HL-60/S4 treated with phorbol 12-myristate 13-acetate at 8.2 ng/mL for 4 days and 3 days (cell line): ENCODE measurements around the gene GRIN3B.

Experiments
- in situ Hi-C: fragments of 300-500 bp; cut with MboI; formaldehyde crosslinking; loops from 2 replicates; pipeline ENCODE4 v1.15.0; 2022; ENCODE audit warnings: low sequenced_read_pairs

The GRIN3B gene

DNA sequence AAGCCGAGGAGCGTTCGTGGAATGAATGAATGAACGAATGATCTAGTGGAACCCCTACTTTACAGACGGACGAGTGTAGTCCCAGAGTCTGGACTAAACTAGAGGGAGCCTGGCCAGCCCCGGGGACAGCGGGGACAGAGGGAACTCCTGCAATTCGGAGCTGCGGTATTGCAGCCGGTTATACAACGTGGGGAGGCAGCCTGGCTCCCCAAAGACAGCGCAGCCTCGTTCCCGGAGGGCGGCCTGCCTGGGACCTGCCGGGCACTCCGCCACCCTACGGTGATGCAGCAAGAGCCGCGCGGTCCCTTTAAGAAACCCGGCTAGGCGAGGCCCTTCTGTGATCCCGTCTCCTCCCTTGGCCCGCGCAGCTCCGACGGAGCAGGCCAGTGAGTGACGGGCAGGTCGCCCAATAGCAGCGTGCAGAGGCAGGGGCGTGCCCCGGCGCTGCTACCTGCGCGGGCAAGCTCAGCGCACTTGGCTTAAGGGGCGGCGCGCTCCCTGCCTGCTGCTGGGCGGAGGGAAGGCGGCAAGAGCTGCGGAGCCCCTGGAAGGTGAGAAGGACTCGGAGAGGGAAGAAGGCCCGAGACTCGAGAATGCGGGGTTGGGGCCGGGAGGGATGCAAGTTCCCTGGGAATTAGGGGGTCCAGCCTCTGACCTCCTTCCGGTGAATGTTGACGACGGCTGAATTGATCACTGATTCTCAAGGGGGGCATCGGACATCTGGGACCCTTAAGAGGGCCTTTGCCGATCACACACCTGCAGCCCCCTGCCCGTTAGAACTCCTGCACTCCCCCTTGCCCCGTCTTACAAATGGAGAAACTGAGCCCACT, 39.6 kb downstream of the GRIN3B start, which contains the start of gene ABCA7:
ABCA7 (plus strand) TSS at position 462 of the 830 bp plus-strand sequence. CDS start 1,255 bp downstream, outside the sequence.
- in situ Hi-C loops, result no loop called here

DNA sequence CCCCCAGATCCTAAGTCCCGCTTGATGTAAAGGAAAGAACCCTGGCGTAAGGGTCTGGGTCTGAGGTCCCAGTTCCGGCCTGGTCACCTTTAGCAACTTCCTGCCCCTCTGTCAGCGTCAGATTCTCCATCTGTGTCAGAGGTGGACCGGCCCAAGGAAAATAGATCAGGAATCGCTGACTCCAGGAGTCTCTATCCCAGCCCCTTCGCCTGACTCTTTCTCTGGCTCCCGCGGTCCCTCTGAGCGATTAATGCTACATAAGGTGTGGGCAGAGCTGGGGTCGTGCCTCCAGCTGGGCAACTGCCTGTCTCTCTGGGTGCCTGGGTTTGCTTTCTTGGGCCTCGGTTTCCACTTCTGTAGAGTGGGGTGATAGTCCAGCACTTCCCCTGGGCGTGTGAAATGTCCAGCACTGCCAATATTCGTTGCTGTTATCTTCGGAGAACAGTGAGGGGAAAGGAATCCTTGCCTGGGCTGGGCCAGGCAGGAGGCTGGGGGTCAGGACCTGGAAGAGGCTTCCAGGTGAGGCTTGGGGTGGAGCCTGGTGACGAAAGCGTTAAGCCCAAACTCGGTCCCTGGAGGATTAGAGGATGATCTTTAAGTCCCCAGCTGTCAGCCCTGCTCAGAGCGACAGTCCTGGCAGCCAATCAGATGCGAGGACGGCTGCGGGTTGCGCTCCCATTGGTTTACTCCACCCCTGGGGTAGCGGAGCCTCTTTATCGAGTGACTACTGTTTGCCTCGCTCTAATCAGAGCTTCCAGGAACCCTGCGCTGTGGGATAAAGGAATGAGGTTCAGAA, 40.5 kb downstream of the GRIN3B start:
- in situ Hi-C loops, result no loop called here

GRCh38 chr19:1041272-1041834, 41.1 kb downstream of the GRIN3B start:
- in situ Hi-C loops, result no loop called here

GRCh38 chr19:1041835-1042685, 41.8 kb downstream of the GRIN3B start:
- in situ Hi-C loops, result no loop called here

GRCh38 chr19:1042689-1043511, 42.7 kb downstream of the GRIN3B start:
- in situ Hi-C loops, result no loop called here

GRCh38 chr19:1045247-1045603, 45.0 kb downstream of the GRIN3B start:
- in situ Hi-C loops, result no loop called here

DNA sequence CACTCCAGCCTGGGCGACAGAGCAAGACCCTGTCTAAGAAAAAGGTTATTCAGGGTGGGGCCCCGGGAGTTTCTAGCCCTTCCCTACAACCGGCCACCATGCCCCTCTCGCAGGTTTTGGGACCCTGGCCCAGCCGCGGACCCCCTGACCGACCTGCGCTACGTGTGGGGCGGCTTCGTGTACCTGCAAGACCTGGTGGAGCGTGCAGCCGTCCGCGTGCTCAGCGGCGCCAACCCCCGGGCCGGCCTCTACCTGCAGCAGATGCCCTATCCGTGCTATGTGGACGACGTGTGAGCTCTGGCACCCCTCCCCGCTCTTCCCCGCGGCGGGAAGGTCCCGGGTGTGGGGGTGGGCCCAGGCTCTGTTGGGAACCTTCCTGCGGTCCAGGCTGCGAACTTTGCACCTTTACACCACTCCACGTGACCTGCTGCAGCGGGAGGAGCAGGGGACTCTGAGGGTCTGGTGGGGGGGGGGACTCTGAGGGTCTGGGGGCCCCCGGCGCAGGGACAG, 46.0 kb downstream of the GRIN3B start:
- in situ Hi-C loops, result no loop called here

DNA sequence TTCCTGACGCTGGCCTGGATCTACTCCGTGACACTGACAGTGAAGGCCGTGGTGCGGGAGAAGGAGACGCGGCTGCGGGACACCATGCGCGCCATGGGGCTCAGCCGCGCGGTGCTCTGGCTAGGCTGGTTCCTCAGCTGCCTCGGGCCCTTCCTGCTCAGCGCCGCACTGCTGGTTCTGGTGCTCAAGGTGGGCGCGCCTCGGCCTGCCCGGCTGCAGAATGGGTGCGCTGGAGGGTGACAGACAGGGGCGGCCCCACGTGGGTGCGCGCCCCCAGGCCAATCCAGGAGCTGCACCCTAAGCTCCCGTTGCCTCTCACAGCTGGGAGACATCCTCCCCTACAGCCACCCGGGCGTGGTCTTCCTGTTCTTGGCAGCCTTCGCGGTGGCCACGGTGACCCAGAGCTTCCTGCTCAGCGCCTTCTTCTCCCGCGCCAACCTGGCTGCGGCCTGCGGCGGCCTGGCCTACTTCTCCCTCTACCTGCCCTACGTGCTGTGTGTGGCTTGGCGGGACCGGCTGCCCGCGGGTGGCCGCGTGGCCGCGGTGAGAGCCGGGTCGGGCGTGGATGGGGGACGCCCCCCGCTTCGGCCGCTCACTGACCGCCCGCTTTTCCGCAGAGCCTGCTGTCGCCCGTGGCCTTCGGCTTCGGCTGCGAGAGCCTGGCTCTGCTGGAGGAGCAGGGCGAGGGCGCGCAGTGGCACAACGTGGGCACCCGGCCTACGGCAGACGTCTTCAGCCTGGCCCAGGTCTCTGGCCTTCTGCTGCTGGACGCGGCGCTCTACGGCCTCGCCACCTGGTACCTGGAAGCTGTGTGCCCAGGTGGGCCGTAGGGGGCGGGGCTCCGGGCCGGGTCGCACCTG, 46.8 kb downstream of the GRIN3B start:
- in situ Hi-C loops, result no loop called here

DNA sequence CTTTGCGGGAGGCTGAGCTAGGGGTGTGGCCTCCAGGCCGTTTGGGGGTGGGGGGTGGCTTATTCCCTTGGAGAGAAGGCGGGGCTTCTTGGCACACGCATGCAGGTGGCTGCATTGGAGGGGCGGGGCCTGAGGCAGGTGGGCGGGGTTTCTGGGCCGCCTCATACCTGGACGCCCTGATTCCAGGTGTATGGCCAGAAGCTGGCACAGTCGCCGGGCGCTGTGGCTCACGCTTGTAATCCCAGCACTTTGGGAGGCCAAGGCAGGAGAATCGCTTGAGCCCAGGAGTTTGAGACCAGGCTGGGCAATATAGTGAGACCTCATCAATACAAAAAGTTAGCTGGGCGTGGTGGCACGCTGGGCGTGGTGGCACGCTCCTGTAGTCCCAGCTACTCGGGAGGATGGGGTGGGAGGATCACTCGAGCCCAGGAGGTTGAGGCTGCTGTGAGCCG, 47.5 kb downstream of the GRIN3B start:
- in situ Hi-C loops, result no loop called here

DNA sequence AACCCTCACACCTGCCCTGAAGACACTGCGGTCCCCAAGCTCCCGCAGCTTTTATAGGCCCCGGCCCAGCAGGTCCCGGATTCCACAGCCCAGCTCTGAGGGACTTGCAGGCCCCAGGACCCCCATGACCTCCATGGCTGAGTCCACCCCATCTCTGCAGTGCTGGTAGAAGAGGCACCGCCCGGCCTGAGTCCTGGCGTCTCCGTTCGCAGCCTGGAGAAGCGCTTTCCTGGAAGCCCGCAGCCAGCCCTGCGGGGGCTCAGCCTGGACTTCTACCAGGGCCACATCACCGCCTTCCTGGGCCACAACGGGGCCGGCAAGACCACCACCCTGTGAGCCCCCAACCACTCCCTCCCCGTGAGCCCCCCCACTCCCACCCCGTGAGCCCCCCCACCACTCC, 48.9 kb downstream of the GRIN3B start:
- in situ Hi-C loops, result no loop called here

DNA sequence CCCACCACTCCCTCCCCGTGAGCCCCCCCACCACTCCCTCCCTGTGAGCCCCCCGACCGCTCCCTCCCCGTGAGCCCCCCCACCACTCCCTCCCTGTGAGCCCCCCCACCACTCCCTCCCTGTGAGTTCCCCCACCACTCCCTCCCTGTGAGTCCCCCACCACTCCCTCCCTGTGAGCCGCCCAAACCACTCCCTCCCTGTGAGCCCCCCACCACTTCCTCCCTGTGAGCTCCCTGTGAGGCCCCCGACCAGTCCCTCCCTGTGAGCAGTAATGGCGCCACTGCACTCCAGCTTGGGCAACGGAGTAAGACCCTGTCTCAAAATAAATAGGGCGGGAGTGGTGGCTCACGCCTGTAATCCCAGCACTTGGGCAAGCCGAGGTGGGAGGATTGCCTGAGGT, 49.6 kb downstream of the GRIN3B start:
- in situ Hi-C loops, result no loop called here

GRCh38 chr19:1050989-1051788, 51.0 kb downstream of the GRIN3B start:
- in situ Hi-C loops, result no loop called here

GRCh38 chr19:1051791-1052190, 51.6 kb downstream of the GRIN3B start:
- in situ Hi-C loops, result no loop called here

GRCh38 chr19:1052349-1052975, 52.2 kb downstream of the GRIN3B start:
- in situ Hi-C loops, result no loop called here

- in situ Hi-C loops, result no loop called here
Measured at GRCh38 chr19:1053176-1054101, 53.2 kb downstream of the GRIN3B start.
